ENCODE data around the gene NUMBL. TPM values are rescaled to one million over a fixed set of nuclear protein-coding genes. Genes with fewer than 3 reads are reported as not detected.

Gene NUMBL
- total RNA-seq, 1 experiment from 2014 or later = 41.7 TPM

DNA sequence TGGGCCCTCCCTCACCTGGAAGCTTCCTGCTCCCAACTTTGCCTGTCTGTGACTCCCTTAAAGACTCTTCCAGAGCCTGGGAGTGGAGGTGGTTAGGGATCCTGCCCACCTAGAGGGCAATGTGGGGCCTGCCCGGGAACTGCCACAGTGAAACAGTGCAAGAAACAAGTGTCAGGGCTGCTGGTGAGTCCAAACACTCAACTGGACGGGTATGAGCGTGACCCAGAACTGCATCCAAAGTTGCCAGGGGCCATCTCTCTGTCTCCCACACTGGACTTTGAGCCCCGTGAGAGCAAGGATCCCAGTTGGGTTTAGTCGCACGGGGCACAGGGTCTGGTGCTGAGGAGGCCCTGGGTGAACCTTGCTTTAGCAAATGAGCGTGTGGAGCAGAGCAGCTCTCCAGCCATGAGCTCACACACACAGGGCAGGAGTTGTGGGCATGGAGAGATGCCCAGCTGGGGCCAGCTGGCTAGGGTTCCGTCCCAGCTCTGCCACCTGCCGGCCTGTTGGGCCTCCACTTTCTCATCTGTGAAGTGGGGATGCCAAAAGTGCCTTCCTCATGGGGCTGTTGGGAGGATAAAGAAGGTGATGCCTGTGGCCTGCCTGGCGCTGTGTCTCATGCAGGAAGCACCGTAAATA is 2.8 kb upstream of the NUMBL start:
- Histone ChIP-seq H3K4me2 (ENCODE audit: low read length) (no peak overlapping the region), H3K4me3 (replicated peaks in 1 of 2; ENCODE audit: low read depth in 1 of 2, low read length in 2 of 2) (no peak overlapping the region), H2AFZ (ENCODE audit: low read depth, low read length, poor library complexity, severe bottlenecking) (no peak overlapping the region), H4K20me1 (ENCODE audit: insufficient read depth) (no peaks in the 10 kb centered on the region), H3K4me1 (ENCODE audit: control insufficient read depth in 1 of 2, insufficient read depth in 2 of 2, low read length in 2 of 2) (peaks cover 12 to 26% of the 10 kb centered on the region in 2 experiments; a peak in 3 of 4 replicates), H3K9me3 (ENCODE audit: control insufficient read depth in 1 of 2, insufficient read depth in 1 of 2, low read depth in 1 of 2, low read length in 2 of 2) (no peaks in the 10 kb centered on the region), H3K9me2 (ENCODE audit: insufficient read depth) (no peaks in the 10 kb centered on the region), H3K79me2 (ENCODE audit: insufficient read depth, low read length) (peaks cover 20% of the 10 kb centered on the region), H3K27ac (ENCODE audit: low read depth, low read length) (no peak overlapping the region), H3K36me3 (ENCODE audit: control insufficient read depth in 1 of 2, insufficient read depth in 2 of 2, low read length in 2 of 2) (peaks cover 0 to 7% of the 10 kb centered on the region in 2 experiments; a peak in 2 of 4 replicates), H3K27me3 (ENCODE audit: insufficient read depth, low read length) (no peaks in the 10 kb centered on the region), H3K9ac (ENCODE audit: low read length) (no peak overlapping the region)
- intact Hi-C loops (cut with micrococcal nuclease) = no loop called here
- ATAC-seq = no peak
- no TSS peak for BruUV-seq (replicated peaks)
- CTCF ChIA-PET = no interaction called here
- TF ChIP-seq EZH2phosphoT487 (IDR thresholded peaks at IDR 0.05; ENCODE audit: borderline replicate concordance) = no peak
- no peak for TF ChIP-seq FOSL1 (IDR thresholded peaks at IDR 0.05; ENCODE audit: low read depth)
- TF ChIP-seq ELF1 (IDR thresholded peaks at IDR 0.05; ENCODE audit: borderline replicate concordance, low read depth) = no peak
- TF ChIP-seq, protein P1, sequence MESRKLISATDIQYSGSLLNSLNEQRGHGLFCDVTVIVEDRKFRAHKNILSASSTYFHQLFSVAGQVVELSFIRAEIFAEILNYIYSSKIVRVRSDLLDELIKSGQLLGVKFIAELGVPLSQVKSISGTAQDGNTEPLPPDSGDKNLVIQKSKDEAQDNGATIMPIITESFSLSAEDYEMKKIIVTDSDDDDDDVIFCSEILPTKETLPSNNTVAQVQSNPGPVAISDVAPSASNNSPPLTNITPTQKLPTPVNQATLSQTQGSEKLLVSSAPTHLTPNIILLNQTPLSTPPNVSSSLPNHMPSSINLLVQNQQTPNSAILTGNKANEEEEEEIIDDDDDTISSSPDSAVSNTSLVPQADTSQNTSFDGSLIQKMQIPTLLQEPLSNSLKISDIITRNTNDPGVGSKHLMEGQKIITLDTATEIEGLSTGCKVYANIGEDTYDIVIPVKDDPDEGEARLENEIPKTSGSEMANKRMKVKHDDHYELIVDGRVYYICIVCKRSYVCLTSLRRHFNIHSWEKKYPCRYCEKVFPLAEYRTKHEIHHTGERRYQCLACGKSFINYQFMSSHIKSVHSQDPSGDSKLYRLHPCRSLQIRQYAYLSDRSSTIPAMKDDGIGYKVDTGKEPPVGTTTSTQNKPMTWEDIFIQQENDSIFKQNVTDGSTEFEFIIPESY (IDR thresholded peaks at IDR 0.05; ENCODE audit: extremely low read depth, insufficient replicate concordance, low read length) = no peak
- TF ChIP-seq RAD21 (IDR thresholded peaks at IDR 0.05; ENCODE audit: low read depth) = no peak
- no peak for TF ChIP-seq TCF7L2 (IDR thresholded peaks at IDR 0.05; ENCODE audit: borderline replicate concordance, extremely low read depth, insufficient read depth, insufficient read length)
- no peak for TF ChIP-seq POLR2A (IDR thresholded peaks at IDR 0.05; ENCODE audit: borderline replicate concordance, extremely low read depth, insufficient read depth, insufficient read length)
- no peak for TF ChIP-seq YY1 (IDR thresholded peaks at IDR 0.05; ENCODE audit: extremely low read depth, insufficient replicate concordance, low read depth, low read length)
- TF ChIP-seq EGR1 (IDR thresholded peaks at IDR 0.05; ENCODE audit: low read depth) = no peak
- TF ChIP-seq POLR2AphosphoS5 (IDR thresholded peaks at IDR 0.05; ENCODE audit: low read depth, low read length) = no peak
- no peak for TF ChIP-seq SP1 (IDR thresholded peaks at IDR 0.05; ENCODE audit: low read depth)
- TF ChIP-seq SRF (IDR thresholded peaks at IDR 0.05; ENCODE audit: low read depth) = no peak
- TF ChIP-seq CEBPB (IDR thresholded peaks at IDR 0.05; ENCODE audit: low read depth) = no peak
- TF ChIP-seq, protein P2, sequence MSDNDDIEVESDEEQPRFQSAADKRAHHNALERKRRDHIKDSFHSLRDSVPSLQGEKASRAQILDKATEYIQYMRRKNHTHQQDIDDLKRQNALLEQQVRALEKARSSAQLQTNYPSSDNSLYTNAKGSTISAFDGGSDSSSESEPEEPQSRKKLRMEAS (IDR thresholded peaks at IDR 0.05) = no peak
- TF ChIP-seq EZH2 (IDR thresholded peaks at IDR 0.05) = no peak
- TF ChIP-seq ZFX (IDR thresholded peaks at IDR 0.05) = no peak
- RAD21 ChIA-PET (ENCODE audit: low non-redundant PET in 1 of 2, low total read pairs in 2 of 2, uncharacterized antibody in 2 of 2, unreplicated experiment in 2 of 2) = no interaction called here
- no peak for DNase-seq (ENCODE audit: low read depth, low spot score)
- POLR2A ChIA-PET = no interaction called here

All from HCT116 (cell line).